ENCODE data around the gene VWC2. TPM values are rescaled to one million over a fixed set of nuclear protein-coding genes. Genes with fewer than 3 reads are reported as not detected.

VWC2 gene
- total and polyA plus RNA-seq, 2 of the 13 experiments (the other 11 are each of a cell fraction or from before 2014, with no cell fraction given): not detected

GRCh38 chr7:49787980-49788379 is 14.5 kb downstream of the VWC2 start (continued):
- TF ChIP-seq TFDP1 (CRISPR knock-in tag; IDR thresholded peaks at IDR 0.05; ENCODE audit: borderline replicate concordance) (no peak), PTBP1 (IDR thresholded peaks at IDR 0.05; ENCODE audit: low read depth, low read length, poor library complexity, severe bottlenecking) (no peak), ZNF30 (CRISPR knock-in tag; IDR thresholded peaks at IDR 0.05) (no peak), ZFP1 (CRISPR knock-in tag; IDR thresholded peaks at IDR 0.05) (no peak), NFKBIZ (CRISPR knock-in tag; IDR thresholded peaks at IDR 0.05) (no peak)

GRCh38 chr7:49788455-49789059 is 15.1 kb downstream of the VWC2 start:
- FAIRE-seq (no peak), ATAC-seq (no peak), DNase-seq (ENCODE audit: low spot score) (no peak)
- Histone ChIP-seq H3K79me2 (ENCODE audit: insufficient read depth, low read length) (no peaks in the 10 kb centered on the region), H3K27me3 (ENCODE audit: control insufficient read depth in 1 of 2, insufficient read depth in 2 of 2, low read length in 2 of 2) (no peaks in the 10 kb centered on the region), H3K36me3 (replicated peaks in 1 of 2; ENCODE audit: control insufficient read depth in 1 of 2, insufficient read depth in 2 of 2, low read length in 2 of 2) (no peaks in the 10 kb centered on the region), H4K20me1 (ENCODE audit: insufficient read depth, low read length) (no peaks in the 10 kb centered on the region), H3K9me3 (ENCODE audit: low read length) (no peaks in the 10 kb centered on the region), H3K27ac (ENCODE audit: extremely low read length, insufficient read depth, low read length) (no peak overlapping the region), H3K9ac (ENCODE audit: insufficient read depth, low read depth, low read length) (no peak overlapping the region), H3K4me3 (replicated peaks in 1 of 3; ENCODE audit: insufficient read depth in 1 of 3, low read depth in 2 of 3, low read length in 3 of 3) (no peak overlapping the region), H3K4me2 (ENCODE audit: low read depth, low read length) (no peak overlapping the region), H3K4me1 (ENCODE audit: insufficient read depth, low read length) (no peaks in the 10 kb centered on the region), H2AFZ (ENCODE audit: low read length) (no peak overlapping the region)
- ChIA-PET CTCF (ENCODE audit: low intra/inter-chr PET ratio, low total read pairs) (no interaction called here), POLR2A (no interaction called here)
- 30% methylated on average over 4 of the region's 4 CpGs for WGBS (ENCODE audit: low lambda C conversion rate)
- in situ Hi-C loops (cut with HindIII; ENCODE audit: extremely low pct_ligation_motif_present, low pct_unique_long_range_greater_than_20kb) (no loop called here), intact Hi-C loops (cut with micrococcal nuclease; ENCODE audit: unreplicated experiment) (no loop called here)
- no TSS peak for BruUV-seq (replicated peaks)
- TF ChIP-seq CEBPG (CRISPR knock-in tag; IDR thresholded peaks at IDR 0.05): no peak
- no peak for TF ChIP-seq KLF13 (CRISPR knock-in tag; IDR thresholded peaks at IDR 0.05)
- TF ChIP-seq, protein P1, sequence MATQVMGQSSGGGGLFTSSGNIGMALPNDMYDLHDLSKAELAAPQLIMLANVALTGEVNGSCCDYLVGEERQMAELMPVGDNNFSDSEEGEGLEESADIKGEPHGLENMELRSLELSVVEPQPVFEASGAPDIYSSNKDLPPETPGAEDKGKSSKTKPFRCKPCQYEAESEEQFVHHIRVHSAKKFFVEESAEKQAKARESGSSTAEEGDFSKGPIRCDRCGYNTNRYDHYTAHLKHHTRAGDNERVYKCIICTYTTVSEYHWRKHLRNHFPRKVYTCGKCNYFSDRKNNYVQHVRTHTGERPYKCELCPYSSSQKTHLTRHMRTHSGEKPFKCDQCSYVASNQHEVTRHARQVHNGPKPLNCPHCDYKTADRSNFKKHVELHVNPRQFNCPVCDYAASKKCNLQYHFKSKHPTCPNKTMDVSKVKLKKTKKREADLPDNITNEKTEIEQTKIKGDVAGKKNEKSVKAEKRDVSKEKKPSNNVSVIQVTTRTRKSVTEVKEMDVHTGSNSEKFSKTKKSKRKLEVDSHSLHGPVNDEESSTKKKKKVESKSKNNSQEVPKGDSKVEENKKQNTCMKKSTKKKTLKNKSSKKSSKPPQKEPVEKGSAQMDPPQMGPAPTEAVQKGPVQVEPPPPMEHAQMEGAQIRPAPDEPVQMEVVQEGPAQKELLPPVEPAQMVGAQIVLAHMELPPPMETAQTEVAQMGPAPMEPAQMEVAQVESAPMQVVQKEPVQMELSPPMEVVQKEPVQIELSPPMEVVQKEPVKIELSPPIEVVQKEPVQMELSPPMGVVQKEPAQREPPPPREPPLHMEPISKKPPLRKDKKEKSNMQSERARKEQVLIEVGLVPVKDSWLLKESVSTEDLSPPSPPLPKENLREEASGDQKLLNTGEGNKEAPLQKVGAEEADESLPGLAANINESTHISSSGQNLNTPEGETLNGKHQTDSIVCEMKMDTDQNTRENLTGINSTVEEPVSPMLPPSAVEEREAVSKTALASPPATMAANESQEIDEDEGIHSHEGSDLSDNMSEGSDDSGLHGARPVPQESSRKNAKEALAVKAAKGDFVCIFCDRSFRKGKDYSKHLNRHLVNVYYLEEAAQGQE (IDR thresholded peaks at IDR 0.05; ENCODE audit: borderline replicate concordance in 1 of 2, low read depth in 1 of 2, low read length in 2 of 2): no peak
- TF ChIP-seq, protein P2, sequence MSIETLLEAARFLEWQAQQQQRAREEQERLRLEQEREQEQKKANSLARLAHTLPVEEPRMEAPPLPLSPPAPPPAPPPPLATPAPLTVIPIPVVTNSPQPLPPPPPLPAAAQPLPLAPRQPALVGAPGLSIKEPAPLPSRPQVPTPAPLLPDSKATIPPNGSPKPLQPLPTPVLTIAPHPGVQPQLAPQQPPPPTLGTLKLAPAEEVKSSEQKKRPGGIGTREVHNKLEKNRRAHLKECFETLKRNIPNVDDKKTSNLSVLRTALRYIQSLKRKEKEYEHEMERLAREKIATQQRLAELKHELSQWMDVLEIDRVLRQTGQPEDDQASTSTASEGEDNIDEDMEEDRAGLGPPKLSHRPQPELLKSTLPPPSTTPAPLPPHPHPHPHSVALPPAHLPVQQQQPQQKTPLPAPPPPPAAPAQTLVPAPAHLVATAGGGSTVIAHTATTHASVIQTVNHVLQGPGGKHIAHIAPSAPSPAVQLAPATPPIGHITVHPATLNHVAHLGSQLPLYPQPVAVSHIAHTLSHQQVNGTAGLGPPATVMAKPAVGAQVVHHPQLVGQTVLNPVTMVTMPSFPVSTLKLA (IDR thresholded peaks at IDR 0.05): peak; percentile 27; the same call in 1 of the 2 replicates
- no peak for TF ChIP-seq ZNF784 (CRISPR knock-in tag; IDR thresholded peaks at IDR 0.05; ENCODE audit: borderline replicate concordance)
- TF ChIP-seq, protein P3, sequence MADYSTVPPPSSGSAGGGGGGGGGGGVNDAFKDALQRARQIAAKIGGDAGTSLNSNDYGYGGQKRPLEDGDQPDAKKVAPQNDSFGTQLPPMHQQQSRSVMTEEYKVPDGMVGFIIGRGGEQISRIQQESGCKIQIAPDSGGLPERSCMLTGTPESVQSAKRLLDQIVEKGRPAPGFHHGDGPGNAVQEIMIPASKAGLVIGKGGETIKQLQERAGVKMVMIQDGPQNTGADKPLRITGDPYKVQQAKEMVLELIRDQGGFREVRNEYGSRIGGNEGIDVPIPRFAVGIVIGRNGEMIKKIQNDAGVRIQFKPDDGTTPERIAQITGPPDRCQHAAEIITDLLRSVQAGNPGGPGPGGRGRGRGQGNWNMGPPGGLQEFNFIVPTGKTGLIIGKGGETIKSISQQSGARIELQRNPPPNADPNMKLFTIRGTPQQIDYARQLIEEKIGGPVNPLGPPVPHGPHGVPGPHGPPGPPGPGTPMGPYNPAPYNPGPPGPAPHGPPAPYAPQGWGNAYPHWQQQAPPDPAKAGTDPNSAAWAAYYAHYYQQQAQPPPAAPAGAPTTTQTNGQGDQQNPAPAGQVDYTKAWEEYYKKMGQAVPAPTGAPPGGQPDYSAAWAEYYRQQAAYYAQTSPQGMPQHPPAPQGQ (CRISPR knock-in tag; IDR thresholded peaks at IDR 0.05; ENCODE audit: borderline replicate concordance): no peak
- 0 out of 2 replicates have a peak, but pooled peaks have one; percentile 27 for TF ChIP-seq HNRNPL (IDR thresholded peaks at IDR 0.05; ENCODE audit: low read depth, low read length)

All from HepG2 (cell line).